ENCODE measurements around the gene TNS3. TPM values are rescaled to one million over a fixed set of nuclear protein-coding genes. Genes with fewer than 3 reads are reported as not detected.

Gene TNS3
- total RNA-seq, 1 experiment from 2014 or later: 533 TPM

DNA sequence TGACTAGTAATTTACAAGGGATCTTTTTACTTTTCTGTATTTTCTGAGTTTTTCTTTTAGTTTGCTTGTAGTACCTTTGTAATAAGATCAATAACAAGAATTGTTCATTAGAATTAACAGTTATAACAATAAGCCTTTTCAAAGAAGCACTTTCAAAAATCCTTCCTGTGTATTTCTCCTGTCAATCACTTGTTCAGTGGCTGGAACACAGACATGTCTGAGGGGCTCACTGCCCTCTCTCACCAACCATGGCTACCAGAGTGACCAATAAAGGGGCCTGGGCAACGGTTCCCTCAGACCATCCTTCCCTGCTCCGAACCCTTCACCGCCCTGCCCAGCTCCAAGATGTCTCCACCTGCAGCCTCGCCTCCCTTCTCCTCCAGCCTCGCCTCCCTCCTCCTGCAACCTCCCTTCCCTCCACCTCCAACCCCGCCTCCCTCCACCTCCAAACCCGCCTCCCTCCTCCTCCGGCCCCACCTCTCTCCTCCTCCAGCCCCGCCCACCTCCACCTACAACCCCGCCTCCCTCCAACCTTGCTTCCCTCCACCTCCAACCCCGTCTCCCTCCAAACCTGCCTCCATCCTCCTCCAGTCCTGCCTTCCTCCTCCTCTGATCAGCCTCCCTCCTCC, 353.4 kb downstream of the TNS3 start:
- BruUV-seq (replicated peaks): no TSS peak
- Histone ChIP-seq H3K27me3 (ENCODE audit: control insufficient read depth, insufficient read depth, low read length) (peaks cover 2% of the 10 kb centered on the region; the same call in 1 of the 2 replicates), H3K4me3 (ENCODE audit: low read depth in 2 of 2, low read length in 2 of 2) (no peak overlapping the region), H3K36me3 (ENCODE audit: control insufficient read depth, insufficient read depth, low read length) (no peaks in the 10 kb centered on the region), H3K9me3 (ENCODE audit: control insufficient read depth, insufficient read depth, low read depth, low read length) (no peaks in the 10 kb centered on the region), H3K4me1 (ENCODE audit: control insufficient read depth, insufficient read depth, low read length) (no peaks in the 10 kb centered on the region), H3K27ac (ENCODE audit: low read length) (no peak overlapping the region)
- DNase-seq (ENCODE audit: low read depth, low spot score) (no peak), ATAC-seq (no peak)
- in situ Hi-C loops (cut with HindIII; ENCODE audit: low pct_unique_long_range_greater_than_20kb, low sequenced_read_pairs) (no loop called here), intact Hi-C loops (cut with micrococcal nuclease; ENCODE audit: unreplicated experiment) (no loop called here)
- TF ChIP-seq SIN3A (IDR thresholded peaks at IDR 0.05; ENCODE audit: borderline replicate concordance, insufficient read depth, low read depth, low read length): no peak
- TF ChIP-seq, protein P1, sequence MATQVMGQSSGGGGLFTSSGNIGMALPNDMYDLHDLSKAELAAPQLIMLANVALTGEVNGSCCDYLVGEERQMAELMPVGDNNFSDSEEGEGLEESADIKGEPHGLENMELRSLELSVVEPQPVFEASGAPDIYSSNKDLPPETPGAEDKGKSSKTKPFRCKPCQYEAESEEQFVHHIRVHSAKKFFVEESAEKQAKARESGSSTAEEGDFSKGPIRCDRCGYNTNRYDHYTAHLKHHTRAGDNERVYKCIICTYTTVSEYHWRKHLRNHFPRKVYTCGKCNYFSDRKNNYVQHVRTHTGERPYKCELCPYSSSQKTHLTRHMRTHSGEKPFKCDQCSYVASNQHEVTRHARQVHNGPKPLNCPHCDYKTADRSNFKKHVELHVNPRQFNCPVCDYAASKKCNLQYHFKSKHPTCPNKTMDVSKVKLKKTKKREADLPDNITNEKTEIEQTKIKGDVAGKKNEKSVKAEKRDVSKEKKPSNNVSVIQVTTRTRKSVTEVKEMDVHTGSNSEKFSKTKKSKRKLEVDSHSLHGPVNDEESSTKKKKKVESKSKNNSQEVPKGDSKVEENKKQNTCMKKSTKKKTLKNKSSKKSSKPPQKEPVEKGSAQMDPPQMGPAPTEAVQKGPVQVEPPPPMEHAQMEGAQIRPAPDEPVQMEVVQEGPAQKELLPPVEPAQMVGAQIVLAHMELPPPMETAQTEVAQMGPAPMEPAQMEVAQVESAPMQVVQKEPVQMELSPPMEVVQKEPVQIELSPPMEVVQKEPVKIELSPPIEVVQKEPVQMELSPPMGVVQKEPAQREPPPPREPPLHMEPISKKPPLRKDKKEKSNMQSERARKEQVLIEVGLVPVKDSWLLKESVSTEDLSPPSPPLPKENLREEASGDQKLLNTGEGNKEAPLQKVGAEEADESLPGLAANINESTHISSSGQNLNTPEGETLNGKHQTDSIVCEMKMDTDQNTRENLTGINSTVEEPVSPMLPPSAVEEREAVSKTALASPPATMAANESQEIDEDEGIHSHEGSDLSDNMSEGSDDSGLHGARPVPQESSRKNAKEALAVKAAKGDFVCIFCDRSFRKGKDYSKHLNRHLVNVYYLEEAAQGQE (IDR thresholded peaks at IDR 0.05; ENCODE audit: insufficient read depth in 1 of 2, low read depth in 2 of 2, low read length in 1 of 2): no peak
- TF ChIP-seq TCF7L2 (IDR thresholded peaks at IDR 0.05; ENCODE audit: low read depth, low read length): no peak
- TF ChIP-seq, protein P2, sequence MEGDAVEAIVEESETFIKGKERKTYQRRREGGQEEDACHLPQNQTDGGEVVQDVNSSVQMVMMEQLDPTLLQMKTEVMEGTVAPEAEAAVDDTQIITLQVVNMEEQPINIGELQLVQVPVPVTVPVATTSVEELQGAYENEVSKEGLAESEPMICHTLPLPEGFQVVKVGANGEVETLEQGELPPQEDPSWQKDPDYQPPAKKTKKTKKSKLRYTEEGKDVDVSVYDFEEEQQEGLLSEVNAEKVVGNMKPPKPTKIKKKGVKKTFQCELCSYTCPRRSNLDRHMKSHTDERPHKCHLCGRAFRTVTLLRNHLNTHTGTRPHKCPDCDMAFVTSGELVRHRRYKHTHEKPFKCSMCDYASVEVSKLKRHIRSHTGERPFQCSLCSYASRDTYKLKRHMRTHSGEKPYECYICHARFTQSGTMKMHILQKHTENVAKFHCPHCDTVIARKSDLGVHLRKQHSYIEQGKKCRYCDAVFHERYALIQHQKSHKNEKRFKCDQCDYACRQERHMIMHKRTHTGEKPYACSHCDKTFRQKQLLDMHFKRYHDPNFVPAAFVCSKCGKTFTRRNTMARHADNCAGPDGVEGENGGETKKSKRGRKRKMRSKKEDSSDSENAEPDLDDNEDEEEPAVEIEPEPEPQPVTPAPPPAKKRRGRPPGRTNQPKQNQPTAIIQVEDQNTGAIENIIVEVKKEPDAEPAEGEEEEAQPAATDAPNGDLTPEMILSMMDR (IDR thresholded peaks at IDR 0.05): no peak
- POLR2A ChIA-PET: no interaction called here
- CTCF ChIA-PET: interaction anchor here (0.7 kb wide), 1 partner anchor 25 kb away, joined by 10 read pairs; no protein-coding TSS in a partner anchor

DNA sequence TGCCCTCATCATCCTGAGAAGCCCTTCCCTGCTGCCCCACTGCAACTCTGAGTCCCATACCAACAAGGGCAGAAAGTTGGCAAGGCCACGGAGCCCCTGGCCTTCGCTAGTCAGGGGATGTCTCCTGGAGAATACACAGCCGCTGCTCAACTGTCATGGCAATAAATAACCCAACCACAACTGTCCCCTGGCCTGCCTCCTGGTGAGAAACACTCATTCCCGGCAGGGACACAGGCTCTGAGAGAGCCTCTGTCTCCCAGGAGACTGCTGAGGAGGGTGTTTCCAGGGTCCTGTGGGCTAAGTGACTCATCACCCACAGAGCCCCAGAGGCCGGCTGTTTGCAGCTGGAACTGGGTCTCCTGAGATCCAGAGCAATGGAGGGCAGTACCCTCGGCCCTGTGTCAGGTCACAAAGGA, 354.1 kb downstream of the TNS3 start:
- in situ Hi-C loops (cut with HindIII; ENCODE audit: low pct_unique_long_range_greater_than_20kb, low sequenced_read_pairs) (no loop called here), intact Hi-C loops (cut with micrococcal nuclease; ENCODE audit: unreplicated experiment) (no loop called here)
- ChIA-PET POLR2A (no interaction called here), CTCF (no interaction called here)
- Histone ChIP-seq H3K36me3 (ENCODE audit: control insufficient read depth, insufficient read depth, low read length) (no peaks in the 10 kb centered on the region), H3K27ac (ENCODE audit: low read length) (no peak overlapping the region), H3K4me3 (ENCODE audit: low read depth in 2 of 2, low read length in 2 of 2) (no peak overlapping the region), H3K27me3 (ENCODE audit: control insufficient read depth, insufficient read depth, low read length) (peaks cover 2% of the 10 kb centered on the region; the same call in 1 of the 2 replicates), H3K9me3 (ENCODE audit: control insufficient read depth, insufficient read depth, low read depth, low read length) (no peaks in the 10 kb centered on the region), H3K4me1 (ENCODE audit: control insufficient read depth, insufficient read depth, low read length) (no peaks in the 10 kb centered on the region)
- TF ChIP-seq, protein P2 (IDR thresholded peaks at IDR 0.05): no peak
- BruUV-seq (replicated peaks): no TSS peak
- DNase-seq (ENCODE audit: low read depth, low spot score): no peak
- ATAC-seq: peak; percentile 50; the same call in 1 of the 2 replicates
